Esophagus muscularis mucosa (tissue), 4 donors: ENCODE measurements around the gene ACYP1. TPM values are rescaled to one million over a fixed set of nuclear protein-coding genes. Genes with fewer than 3 reads are reported as not detected.
"Not testable (repeated sequence)": the region's sequence is repeated elsewhere in the genome, so short reads cannot be mapped to it uniquely, and the experiment has no call there.

Experiments used
- DNase-seq: peaks from one replicate; pipeline ENCODE4 v3.0.0-alpha.2; 2017; ENCODE audit errors: extremely low spot score
- H3K27ac ChIP-seq, 4 donors: fragments of 200-600 bp; sonication (generic); replicated peaks in 1 of 4; 1 replicate in 3 of 4; 2 replicates in 1 of 4; pipeline ENCODE4 v1.5.1; 2016 to 2019; ENCODE audit warnings: mild to moderate bottlenecking in 1 of 4
- H3K27me3 ChIP-seq, 4 donors: fragments of 200-600 bp; sonication (generic); one replicate each; pipeline versions ENCODE4 v1.5.1 to v1.6.0; 2016 to 2019
- H3K36me3 ChIP-seq, 4 donors: fragments of 200-600 bp; sonication (generic); one replicate each; pipeline ENCODE4 v1.5.1; 2016 to 2019
- H3K4me1 ChIP-seq, 4 donors: fragments of 200-600 bp; sonication (generic); one replicate each; pipeline ENCODE4 v1.5.1; 2016 to 2019
- H3K4me3 ChIP-seq, 4 donors: fragments of 200-600 bp; sonication (generic); 1 replicate in 2 of 4; 2 replicates in 2 of 4; pipeline ENCODE4 v1.5.1; 2016 to 2019; ENCODE audit warnings: mild to moderate bottlenecking in 4 of 4, moderate library complexity in 1 of 4
- H3K9me3 ChIP-seq, 4 donors: fragments of 200-600 bp; sonication (generic); 1 replicate in 3 of 4; 2 replicates in 1 of 4; pipeline ENCODE4 v1.5.1; 2016 to 2019
- EP300 ChIP-seq: sonication (generic); formaldehyde crosslinking; IDR thresholded peaks from one replicate; pipeline ENCODE4 v1.6.1; 2017; ENCODE audit warnings: antibody characterized with exemption
- POLR2A ChIP-seq: fragments of 450-650 bp; IDR thresholded peaks from one replicate; pipeline ENCODE4 v1.6.1; 2017; ENCODE audit warnings: antibody characterized with exemption, moderate library complexity, mild to moderate bottlenecking, low read depth
- POLR2AphosphoS5 ChIP-seq, 2 donors: sonication (generic); formaldehyde crosslinking; IDR thresholded peaks; one replicate each; pipeline ENCODE4 v1.6.1; 2017; ENCODE audit warnings: antibody characterized with exemption in 2 of 2
- WGBS: methylation state at CpG from one replicate; pipeline ENCODE4 v1.1.5; 2018; 5-methylcytosine and 5-hydroxymethylcytosine counted together
- intact Hi-C: fragments of 100-400 bp; cut with DNase I; formaldehyde crosslinking; loops from one replicate; pipeline ENCODE4 v1.15.1; 2023
- total RNA-seq, 4 donors: library from RNA; depleted of rRNA; stranded (reverse); fragments of >200 nt; gene quantifications; one replicate each; pipeline versions ENCODE4 v1.1.0 to v1.2.1, GENCODE V29; 2016
- TF ChIP-seq, protein P1 (sequence below), 3 experiments: fragments of 200-600 bp in 2 of 3; fragments of 450-650 bp in 1 of 3; sonication (generic) in 2 of 3; IDR thresholded peaks; one replicate each; pipeline ENCODE4 v1.5.1; 2017 to 2019; ENCODE audit warnings: antibody characterized with exemption in 3 of 3, mild to moderate bottlenecking in 2 of 3, moderate library complexity in 1 of 3

ACYP1 gene
- total RNA-seq, 4 donors from 2014 or later = 9.1 to 20.3 (median 16.9) TPM

DNA sequence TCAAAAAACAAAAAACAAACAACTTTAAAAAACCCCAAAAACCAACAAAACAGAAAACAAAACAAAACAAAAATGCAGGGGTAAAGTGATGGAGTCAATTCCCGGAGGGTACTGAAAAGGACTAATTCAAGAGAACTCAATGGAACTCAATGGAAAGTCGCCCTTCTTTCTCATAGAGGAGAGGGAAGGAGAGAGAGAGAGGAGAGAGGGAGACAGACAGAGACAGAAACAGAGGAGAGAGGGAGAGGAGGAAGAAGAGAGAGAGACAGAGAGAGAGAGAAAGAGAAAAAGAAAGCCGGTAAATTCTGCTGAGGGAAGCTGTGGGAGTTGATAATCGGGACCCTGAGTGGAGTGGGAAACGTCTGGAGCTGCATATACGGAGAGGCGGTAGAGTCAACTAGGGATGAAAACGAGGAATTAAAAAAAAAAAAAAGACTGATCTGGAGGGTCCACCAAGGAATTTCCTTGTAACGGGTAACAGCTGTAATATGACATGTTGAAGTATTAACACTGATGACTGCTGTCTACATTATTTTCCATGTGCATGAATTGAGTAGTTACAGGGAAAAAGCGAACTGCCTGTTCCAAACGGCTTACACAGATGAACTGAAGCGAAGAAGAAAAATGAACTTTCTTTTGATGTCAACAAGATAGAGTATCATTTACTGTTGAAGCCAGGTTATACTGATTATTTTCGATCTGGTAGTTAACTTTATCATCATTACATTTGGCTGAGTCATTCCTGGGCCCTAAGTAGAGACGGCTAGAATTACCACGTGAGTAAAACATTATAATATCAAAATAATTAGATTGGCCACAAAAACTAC is 4.7 kb upstream of the ACYP1 start:
- no peak for DNase-seq
- peaks cover 27 to 58% (median 45%) of the 10 kb centered on the region in 4 donors for H3K4me1 ChIP-seq
- no peaks in the 10 kb centered on the region for H3K9me3 ChIP-seq
- WGBS = 11% methylated on average over 15 of the region's 15 CpGs
- intact Hi-C loops = no loop called here
- H3K27me3 ChIP-seq = no peaks in the 10 kb centered on the region
- H3K4me3 ChIP-seq = peak overlapping the region; percentile 58 to 63 (median 60)
- peak overlapping the region; percentile 86 to 94 (median 90) for H3K27ac ChIP-seq
- TF ChIP-seq, protein P1, sequence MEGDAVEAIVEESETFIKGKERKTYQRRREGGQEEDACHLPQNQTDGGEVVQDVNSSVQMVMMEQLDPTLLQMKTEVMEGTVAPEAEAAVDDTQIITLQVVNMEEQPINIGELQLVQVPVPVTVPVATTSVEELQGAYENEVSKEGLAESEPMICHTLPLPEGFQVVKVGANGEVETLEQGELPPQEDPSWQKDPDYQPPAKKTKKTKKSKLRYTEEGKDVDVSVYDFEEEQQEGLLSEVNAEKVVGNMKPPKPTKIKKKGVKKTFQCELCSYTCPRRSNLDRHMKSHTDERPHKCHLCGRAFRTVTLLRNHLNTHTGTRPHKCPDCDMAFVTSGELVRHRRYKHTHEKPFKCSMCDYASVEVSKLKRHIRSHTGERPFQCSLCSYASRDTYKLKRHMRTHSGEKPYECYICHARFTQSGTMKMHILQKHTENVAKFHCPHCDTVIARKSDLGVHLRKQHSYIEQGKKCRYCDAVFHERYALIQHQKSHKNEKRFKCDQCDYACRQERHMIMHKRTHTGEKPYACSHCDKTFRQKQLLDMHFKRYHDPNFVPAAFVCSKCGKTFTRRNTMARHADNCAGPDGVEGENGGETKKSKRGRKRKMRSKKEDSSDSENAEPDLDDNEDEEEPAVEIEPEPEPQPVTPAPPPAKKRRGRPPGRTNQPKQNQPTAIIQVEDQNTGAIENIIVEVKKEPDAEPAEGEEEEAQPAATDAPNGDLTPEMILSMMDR (IDR thresholded peaks at IDR 0.05) = no peak
- TF ChIP-seq EP300 (no peak), POLR2AphosphoS5 (IDR thresholded peaks at IDR 0.05) (no peak), POLR2A (no peak)
- no peaks in the 10 kb centered on the region for H3K36me3 ChIP-seq

DNA sequence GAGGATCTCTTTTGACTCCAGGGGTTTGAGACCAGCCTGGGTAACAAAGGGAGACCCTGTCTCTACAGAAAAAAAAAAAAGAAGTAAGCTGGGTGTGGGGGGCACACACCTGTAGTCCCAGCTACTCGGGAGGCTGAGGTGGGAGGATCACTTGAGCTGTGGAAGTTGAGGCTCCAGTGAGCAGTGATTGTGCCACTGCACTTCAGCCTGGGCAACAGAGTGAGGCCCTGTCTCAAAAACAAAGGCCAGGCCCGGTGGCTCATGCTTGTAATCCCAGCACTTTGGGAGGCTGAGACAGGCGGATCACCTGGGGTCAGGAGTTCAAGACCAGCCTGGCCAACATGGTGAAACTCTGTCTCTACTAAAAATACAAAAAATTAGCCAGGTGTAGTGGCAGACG is 3.9 kb upstream of the ACYP1 start:
- WGBS = 90% methylated on average over 4 of the region's 4 CpGs
- H3K27ac ChIP-seq = peak overlapping the region; percentile 86 to 94 (median 90)
- H3K27me3 ChIP-seq, H3K36me3 ChIP-seq, DNase-seq, intact Hi-C loops, H3K9me3 ChIP-seq: not testable (repeated sequence)
- H3K4me3 ChIP-seq = peak overlapping the region; percentile 58 to 63 (median 60)
- peaks cover 33 to 58% (median 50%) of the 10 kb centered on the region in 4 donors for H3K4me1 ChIP-seq

DNA sequence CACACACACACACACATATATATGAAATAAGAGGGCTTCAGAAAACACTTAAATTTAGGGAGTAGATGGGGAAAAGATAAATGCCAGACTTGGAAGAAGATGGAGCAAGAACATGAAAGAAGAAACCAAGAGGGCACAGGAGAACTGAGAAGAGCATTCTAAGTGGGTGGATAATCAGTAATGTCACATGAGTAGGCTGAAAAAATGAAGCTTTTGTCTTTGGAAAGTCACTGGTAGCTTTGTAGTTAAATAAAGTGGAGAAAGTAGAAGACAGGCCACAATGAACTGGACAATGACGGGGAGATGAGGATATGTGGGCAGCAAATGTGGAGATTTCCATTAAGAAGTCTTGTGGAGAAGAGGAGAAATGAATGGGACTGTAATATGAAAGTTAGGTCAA is 3.4 kb upstream of the ACYP1 start:
- Histone ChIP-seq H3K4me1 (peaks cover 33 to 61% (median 50%) of the 10 kb centered on the region in 4 donors), H3K36me3 (no peaks in the 10 kb centered on the region), H3K4me3 (no peak overlapping the region), H3K9me3 (no peaks in the 10 kb centered on the region), H3K27me3 (no peaks in the 10 kb centered on the region), H3K27ac (peak overlapping the region in 3 of 4 donors; percentile 86 to 94 (median 91))
- intact Hi-C loops = no loop called here
- DNase-seq = no peak
- WGBS = 89% methylated on average over 1 of the region's 1 CpG
- TF ChIP-seq, protein P1 (IDR thresholded peaks at IDR 0.05) = no peak
- no peak for TF ChIP-seq POLR2AphosphoS5 (IDR thresholded peaks at IDR 0.05)

DNA sequence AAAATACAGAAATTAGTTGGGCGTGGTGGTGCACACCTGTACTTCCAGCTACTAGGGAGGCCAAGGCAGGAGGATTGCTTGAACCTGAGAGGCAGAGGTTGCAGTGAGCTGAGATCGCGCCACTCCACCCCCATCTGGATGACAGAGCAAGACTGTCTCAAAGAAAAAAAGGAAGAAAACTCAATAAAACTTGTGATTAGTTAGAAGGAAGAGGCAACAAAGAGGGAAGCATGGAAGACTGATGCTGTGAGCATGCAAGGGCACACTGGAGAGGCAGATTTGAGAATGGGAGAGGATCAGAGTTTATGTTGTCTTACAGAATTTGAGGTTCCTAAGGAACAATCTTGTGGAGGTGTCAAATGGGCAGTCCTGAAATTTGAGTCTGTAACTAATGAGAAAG is 2.9 kb upstream of the ACYP1 start:
- WGBS = 95% methylated on average over 3 of the region's 3 CpGs
- Histone ChIP-seq H3K27ac (no peak overlapping the region), H3K4me1 (peaks cover 33 to 59% (median 50%) of the 10 kb centered on the region in 4 donors), H3K36me3 (no peaks in the 10 kb centered on the region), H3K27me3 (no peaks in the 10 kb centered on the region), H3K4me3 (no peak overlapping the region), H3K9me3 (no peaks in the 10 kb centered on the region)
- DNase-seq = no peak
- TF ChIP-seq POLR2AphosphoS5 (IDR thresholded peaks at IDR 0.05) (no peak), EP300 (no peak), POLR2A (no peak)
- TF ChIP-seq, protein P1 (IDR thresholded peaks at IDR 0.05) = no peak
- intact Hi-C loops = no loop called here

DNA sequence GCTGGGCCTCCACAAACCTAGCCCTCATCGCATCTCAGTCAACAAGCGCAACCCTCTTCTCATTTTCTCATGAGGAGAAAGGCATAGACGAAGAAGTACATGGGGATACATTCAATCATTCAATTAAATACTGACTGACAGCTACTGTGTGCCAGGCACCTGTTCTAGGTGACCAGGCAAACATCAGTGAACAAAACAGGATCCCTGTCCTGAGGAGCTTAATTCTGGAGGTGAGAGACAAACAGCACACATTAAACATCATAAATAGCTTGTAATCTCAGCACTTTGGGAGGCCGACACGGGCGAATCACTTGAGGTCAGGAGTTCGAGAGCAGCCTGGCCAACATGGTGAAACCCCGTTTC is 362 bp upstream of the ACYP1 start:
- 59% methylated on average over 8 of the region's 8 CpGs for WGBS
- no peak for DNase-seq
- peak overlapping the region; percentile 82 to 90 (median 86) for H3K4me3 ChIP-seq
- no peaks in the 10 kb centered on the region for H3K27me3 ChIP-seq
- intact Hi-C loops = no loop called here
- TF ChIP-seq EP300 = no peak
- TF ChIP-seq POLR2A = no peak
- TF ChIP-seq, protein P1 (IDR thresholded peaks at IDR 0.05) = no peak
- no peak for TF ChIP-seq POLR2AphosphoS5 (IDR thresholded peaks at IDR 0.05)
- H3K4me1 ChIP-seq = peaks cover 24 to 39% (median 32%) of the 10 kb centered on the region in 4 donors
- H3K9me3 ChIP-seq = no peaks in the 10 kb centered on the region
- H3K36me3 ChIP-seq = no peaks in the 10 kb centered on the region
- peak overlapping the region; percentile 75 to 87 (median 81) for H3K27ac ChIP-seq
